ENCODE results near the gene NDUFS8.
"Not testable (repeated sequence)": the region's sequence is repeated elsewhere in the genome, so short reads cannot be mapped to it uniquely, and the experiment has no call there.

- not testable (repeated sequence) for TF ChIP-seq CTCF (conservative IDR thresholded peaks at IDR 0.05; ENCODE audit: low read depth, low read length); POLR2A (IDR thresholded peaks at IDR 0.05; ENCODE audit: low read depth, low read length); USF2 (IDR thresholded peaks at IDR 0.05; ENCODE audit: low read depth, low read length); MAFK (IDR thresholded peaks at IDR 0.05; ENCODE audit: low read depth, low read length); SMC3 (IDR thresholded peaks at IDR 0.05; ENCODE audit: low read depth, low read length); RAD21 (IDR thresholded peaks at IDR 0.05; ENCODE audit: low read length); RFX5 (IDR thresholded peaks at IDR 0.05; ENCODE audit: low read depth, low read length); BHLHE40 (IDR thresholded peaks at IDR 0.05; ENCODE audit: low read depth, low read length); FOS (IDR thresholded peaks at IDR 0.05; ENCODE audit: low read depth, low read length); CEBPB (IDR thresholded peaks at IDR 0.05; ENCODE audit: low read depth, low read length); NFE2L2 (IDR thresholded peaks at IDR 0.05; ENCODE audit: low read depth, low read length); MAZ (IDR thresholded peaks at IDR 0.05; ENCODE audit: borderline replicate concordance, low read depth, low read length); MXI1 (IDR thresholded peaks at IDR 0.05; ENCODE audit: borderline replicate concordance, low read depth, low read length); ELK1 (IDR thresholded peaks at IDR 0.05; ENCODE audit: borderline replicate concordance, low read depth, low read length)
Measured at GRCh38 chr11:67981226-67981625, 49.3 kb upstream of the NDUFS8 start.
